Peyer's patch (tissue), 4 donors: ENCODE measurements around the gene RTP3. TPM values are rescaled to one million over a fixed set of nuclear protein-coding genes. Genes with fewer than 3 reads are reported as not detected.

ENCODE experiments used
- DNase-seq, 3 donors: peaks; one replicate each; pipeline ENCODE4 v3.0.0-alpha.2; 2017 to 2019
- H3K27ac ChIP-seq, 4 donors: fragments of 200-600 bp; sonication (generic); one replicate each; pipeline ENCODE4 v1.5.1; 2016 to 2019
- H3K27me3 ChIP-seq, 2 donors: fragments of 200-600 bp; sonication (generic); one replicate each; pipeline ENCODE4 v1.5.1; 2019
- H3K36me3 ChIP-seq, 3 donors: fragments of 200-600 bp; sonication (generic); one replicate each; pipeline ENCODE4 v1.5.1; 2016 to 2019
- H3K4me1 ChIP-seq, 4 donors: fragments of 200-600 bp; sonication (generic); one replicate each; pipeline ENCODE4 v1.5.1; 2016 to 2019
- H3K4me3 ChIP-seq, 4 donors: fragments of 200-600 bp; sonication (generic); 1 replicate in 3 of 4; 2 replicates in 1 of 4; pipeline ENCODE4 v1.5.1; 2016 to 2019; ENCODE audit warnings: mild to moderate bottlenecking in 1 of 4
- H3K9me3 ChIP-seq, 4 donors: fragments of 200-600 bp; sonication (generic); one replicate each; pipeline ENCODE4 v1.5.1; 2016 to 2019; ENCODE audit warnings: mild to moderate bottlenecking in 1 of 4
- CTCF ChIP-seq, 6 experiments: fragments of 450-650 bp in 4 of 6; fragments of 200-600 bp in 2 of 6; sonication (generic) in 1 of 6; IDR thresholded peaks; one replicate each; pipeline ENCODE4 v1.5.1; 2017 to 2019; ENCODE audit warnings: antibody characterized with exemption in 6 of 6, mild to moderate bottlenecking in 3 of 6, moderate library complexity in 1 of 6
- POLR2A ChIP-seq, 2 donors: fragments of 450-650 bp; IDR thresholded peaks; one replicate each; pipeline ENCODE4 v1.5.1; 2017; ENCODE audit warnings: antibody characterized with exemption in 2 of 2, mild to moderate bottlenecking in 2 of 2, moderate library complexity in 2 of 2
- total RNA-seq, 4 donors: library from RNA; depleted of rRNA; stranded (reverse); fragments of >200 nt; gene quantifications; one replicate each; pipeline ENCODE4 v1.1.0, GENCODE V29; 2016

RTP3 gene
- total RNA-seq, 4 donors from 2014 or later = not detected

- TF ChIP-seq POLR2A (IDR thresholded peaks at IDR 0.05) = no peak
- TF ChIP-seq CTCF (IDR thresholded peaks at IDR 0.05) = no peak
- no peak overlapping the region for H3K27ac ChIP-seq
- H3K4me3 ChIP-seq = no peak overlapping the region
- H3K27me3 ChIP-seq = no peaks in the 10 kb centered on the region
- H3K4me1 ChIP-seq = no peaks in the 10 kb centered on the region
- no peaks in the 10 kb centered on the region for H3K36me3 ChIP-seq
- DNase-seq = no peak
- no peaks in the 10 kb centered on the region for H3K9me3 ChIP-seq
Measured at GRCh38 chr3:46479021-46479420, 18.8 kb upstream of the RTP3 start.

DNA sequence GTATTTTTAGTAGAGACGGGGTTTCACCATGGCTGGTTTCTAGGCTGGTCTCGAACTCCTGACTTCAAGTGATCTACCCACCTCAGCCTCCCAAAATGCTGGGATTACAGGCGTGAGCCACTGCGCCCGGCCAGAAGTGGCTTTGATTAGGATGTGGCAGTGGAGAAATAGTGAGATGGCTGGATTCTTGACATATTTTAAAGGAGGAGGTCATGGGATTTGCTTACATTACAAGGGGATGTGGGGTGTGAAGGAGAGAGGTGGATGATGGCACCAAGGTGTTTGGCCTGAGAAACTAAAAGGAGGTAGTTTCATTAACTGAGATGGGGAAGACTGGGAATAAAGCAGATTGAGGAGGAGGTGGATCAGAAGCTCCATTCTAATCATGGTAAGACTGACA lies 18.1 kb upstream of the RTP3 start:
- DNase-seq = no peak
- Histone ChIP-seq H3K9me3 (no peaks in the 10 kb centered on the region), H3K27ac (no peak overlapping the region), H3K36me3 (no peaks in the 10 kb centered on the region), H3K4me1 (no peaks in the 10 kb centered on the region), H3K27me3 (no peaks in the 10 kb centered on the region), H3K4me3 (no peak overlapping the region)
- TF ChIP-seq CTCF (IDR thresholded peaks at IDR 0.05) (no peak), POLR2A (IDR thresholded peaks at IDR 0.05) (no peak)

- Histone ChIP-seq H3K27me3 (no peaks in the 10 kb centered on the region), H3K9me3 (no peaks in the 10 kb centered on the region), H3K36me3 (no peaks in the 10 kb centered on the region), H3K4me1 (peaks cover 0 to 6% (median 0%) of the 10 kb centered on the region in 4 donors), H3K4me3 (no peak overlapping the region), H3K27ac (no peak overlapping the region)
- TF ChIP-seq POLR2A (IDR thresholded peaks at IDR 0.05) = no peak
- no peak for TF ChIP-seq CTCF (IDR thresholded peaks at IDR 0.05)
- DNase-seq = no peak
Measured at GRCh38 chr3:46480491-46481195, 17.1 kb upstream of the RTP3 start.

GRCh38 chr3:46481636-46482035 lies 16.1 kb upstream of the RTP3 start:
- no peak for DNase-seq
- no peak for TF ChIP-seq CTCF (IDR thresholded peaks at IDR 0.05)
- no peak for TF ChIP-seq POLR2A (IDR thresholded peaks at IDR 0.05)
- no peaks in the 10 kb centered on the region for H3K36me3 ChIP-seq
- peaks cover 0 to 6% (median 0%) of the 10 kb centered on the region in 4 donors for H3K4me1 ChIP-seq
- no peak overlapping the region for H3K4me3 ChIP-seq
- no peak overlapping the region for H3K27ac ChIP-seq
- no peaks in the 10 kb centered on the region for H3K9me3 ChIP-seq
- no peaks in the 10 kb centered on the region for H3K27me3 ChIP-seq

- H3K4me3 ChIP-seq = no peak overlapping the region
- no peaks in the 10 kb centered on the region for H3K9me3 ChIP-seq
- no peaks in the 10 kb centered on the region for H3K36me3 ChIP-seq
- H3K27ac ChIP-seq = no peak overlapping the region
- H3K27me3 ChIP-seq = no peaks in the 10 kb centered on the region
- TF ChIP-seq CTCF (IDR thresholded peaks at IDR 0.05) (no peak), POLR2A (IDR thresholded peaks at IDR 0.05) (no peak)
- peaks cover 0 to 6% (median 0%) of the 10 kb centered on the region in 4 donors for H3K4me1 ChIP-seq
- no peak for DNase-seq
Measured at GRCh38 chr3:46482632-46483350, 15.0 kb upstream of the RTP3 start.
